Hindlimb muscle (tissue), 1 donor: Measurements from ENCODE around the gene ADARB2. TPM values are rescaled to one million over a fixed set of nuclear protein-coding genes. Genes with fewer than 3 reads are reported as not detected.

Experiments
- DNase-seq: peaks from one replicate; pipeline ENCODE4 v3.0.0-alpha.2; 2013
- polyA plus RNA-seq: library from polyadenylated mRNA; unstranded; fragments of 120-200 nt; gene quantifications from one replicate; pipeline ENCODE4 v1.2.1, GENCODE V29; 2013; ENCODE audit not compliant: insufficient read length

ADARB2 gene
- polyA plus RNA-seq, 1 donor = 0.04 TPM

GRCh38 chr10:1180836-1181235 lies 556.5 kb downstream of the ADARB2 start:
- DNase-seq = no peak

GRCh38 chr10:1180071-1180730 lies 557.1 kb downstream of the ADARB2 start:
- DNase-seq = no peak

- DNase-seq = no peak
Measured at GRCh38 chr10:1179346-1180070, 557.8 kb downstream of the ADARB2 start.

GRCh38 chr10:1178506-1178905 lies 558.8 kb downstream of the ADARB2 start:
- no peak for DNase-seq

- no peak for DNase-seq
Measured at GRCh38 chr10:1177936-1178335, 559.4 kb downstream of the ADARB2 start.

- no peak for DNase-seq
Measured at GRCh38 chr10:1175956-1176565, 561.3 kb downstream of the ADARB2 start.

- no peak for DNase-seq
Measured at GRCh38 chr10:1174022-1174421, 563.3 kb downstream of the ADARB2 start.

GRCh38 chr10:1173091-1173490 lies 564.2 kb downstream of the ADARB2 start:
- no peak for DNase-seq

- DNase-seq = no peak
Measured at GRCh38 chr10:1172256-1172984, 564.9 kb downstream of the ADARB2 start.

- no peak for DNase-seq
Measured at GRCh38 chr10:1171586-1171985, 565.7 kb downstream of the ADARB2 start.

- DNase-seq = no peak
Measured at GRCh38 chr10:1171182-1171581, 566.1 kb downstream of the ADARB2 start.

- DNase-seq = no peak
Measured at GRCh38 chr10:1170867-1171180, 566.5 kb downstream of the ADARB2 start.

- DNase-seq = no peak
Measured at GRCh38 chr10:1169981-1170866, 567.1 kb downstream of the ADARB2 start.

GRCh38 chr10:1169186-1169885 lies 568.0 kb downstream of the ADARB2 start:
- no peak for DNase-seq

- DNase-seq = no peak
Measured at GRCh38 chr10:1168763-1169162, 568.6 kb downstream of the ADARB2 start.

GRCh38 chr10:1166828-1167275 lies 570.5 kb downstream of the ADARB2 start:
- DNase-seq = no peak

- no peak for DNase-seq
Measured at GRCh38 chr10:1166101-1166827, 571.1 kb downstream of the ADARB2 start.

GRCh38 chr10:1163831-1164230 lies 573.5 kb downstream of the ADARB2 start:
- DNase-seq = no peak

- DNase-seq = no peak
Measured at GRCh38 chr10:1163204-1163660, 574.1 kb downstream of the ADARB2 start.

- no peak for DNase-seq
Measured at GRCh38 chr10:1162481-1163203, 574.7 kb downstream of the ADARB2 start.
